MM.1S (cell line): ENCODE measurements around the gene C2.

ENCODE experiments used
- EZH2 ChIP-seq: fragments of 300-600 bp; sonication (generic); optimal IDR thresholded peaks from 2 replicates; pipeline ENCODE3; 2017; ENCODE audit warnings: low read depth, mild to moderate bottlenecking, antibody characterized with exemption, low read length, mixed read lengths
- TF ChIP-seq, protein P1 (sequence below): fragments of 300-600 bp; sonication (generic); IDR thresholded peaks from 2 replicates; pipeline ENCODE4 v1.5.1; 2016; ENCODE audit warnings: antibody characterized with exemption, low read length, mixed read lengths

- TF ChIP-seq, protein P1, sequence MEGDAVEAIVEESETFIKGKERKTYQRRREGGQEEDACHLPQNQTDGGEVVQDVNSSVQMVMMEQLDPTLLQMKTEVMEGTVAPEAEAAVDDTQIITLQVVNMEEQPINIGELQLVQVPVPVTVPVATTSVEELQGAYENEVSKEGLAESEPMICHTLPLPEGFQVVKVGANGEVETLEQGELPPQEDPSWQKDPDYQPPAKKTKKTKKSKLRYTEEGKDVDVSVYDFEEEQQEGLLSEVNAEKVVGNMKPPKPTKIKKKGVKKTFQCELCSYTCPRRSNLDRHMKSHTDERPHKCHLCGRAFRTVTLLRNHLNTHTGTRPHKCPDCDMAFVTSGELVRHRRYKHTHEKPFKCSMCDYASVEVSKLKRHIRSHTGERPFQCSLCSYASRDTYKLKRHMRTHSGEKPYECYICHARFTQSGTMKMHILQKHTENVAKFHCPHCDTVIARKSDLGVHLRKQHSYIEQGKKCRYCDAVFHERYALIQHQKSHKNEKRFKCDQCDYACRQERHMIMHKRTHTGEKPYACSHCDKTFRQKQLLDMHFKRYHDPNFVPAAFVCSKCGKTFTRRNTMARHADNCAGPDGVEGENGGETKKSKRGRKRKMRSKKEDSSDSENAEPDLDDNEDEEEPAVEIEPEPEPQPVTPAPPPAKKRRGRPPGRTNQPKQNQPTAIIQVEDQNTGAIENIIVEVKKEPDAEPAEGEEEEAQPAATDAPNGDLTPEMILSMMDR, result no peak
- TF ChIP-seq EZH2, result no peak
These were observed 7.8 kb upstream of the C2 start for GRCh38 chr6:31919624-31920303.
